ENCODE results near the gene WNK2. TPM values are rescaled to one million over a fixed set of nuclear protein-coding genes. Genes with fewer than 3 reads are reported as not detected.
"Not testable (repeated sequence)": the region's sequence is repeated elsewhere in the genome, so short reads cannot be mapped to it uniquely, and the experiment has no call there.

Gene WNK2
- total RNA-seq, 2 donors from 2014 or later, result 0.70 to 1.1 TPM

GRCh38 chr9:93319992-93320500 is 136.1 kb downstream of the WNK2 start:
- no peak for ATAC-seq (replicated peaks in 1 of 2)
- no peak overlapping the region for H3K27ac Mint-ChIP-seq
- DNase-seq, result no peak
- H3K27me3 Mint-ChIP-seq (ENCODE audit: low read depth), result peaks cover 32% of the 10 kb centered on the region
- no peaks in the 10 kb centered on the region for H3K36me3 Mint-ChIP-seq (ENCODE audit: insufficient read depth in 2 of 2)
- H3K9me3 Mint-ChIP-seq, result no peaks in the 10 kb centered on the region
- H3K4me3 Mint-ChIP-seq, result no peak overlapping the region
- peaks cover 11% of the 10 kb centered on the region for H3K4me1 Mint-ChIP-seq (ENCODE audit: low read depth)

GRCh38 chr9:93320591-93321219 is 136.8 kb downstream of the WNK2 start:
- no peak for DNase-seq
- H3K4me1 Mint-ChIP-seq (ENCODE audit: low read depth), result peaks cover 11% of the 10 kb centered on the region

GRCh38 chr9:93321220-93321610 is 137.3 kb downstream of the WNK2 start:
- H3K9me3 Mint-ChIP-seq, result no peaks in the 10 kb centered on the region
- no peak overlapping the region for H3K27ac Mint-ChIP-seq
- no peak for DNase-seq
- no peak for ATAC-seq (replicated peaks in 1 of 2)
- H3K27me3 Mint-ChIP-seq (ENCODE audit: low read depth), result peaks cover 23% of the 10 kb centered on the region
- no peaks in the 10 kb centered on the region for H3K36me3 Mint-ChIP-seq (ENCODE audit: insufficient read depth in 2 of 2)
- peaks cover 7% of the 10 kb centered on the region for H3K4me1 Mint-ChIP-seq (ENCODE audit: low read depth)
- H3K4me3 Mint-ChIP-seq, result no peak overlapping the region

More at GRCh38 chr9:93320591-93321219, 136.8 kb downstream of the WNK2 start:
- no peak overlapping the region for H3K4me3 Mint-ChIP-seq
- H3K27me3 Mint-ChIP-seq (ENCODE audit: low read depth), result peaks cover 28% of the 10 kb centered on the region
- H3K27ac Mint-ChIP-seq, result no peak overlapping the region
- ATAC-seq (replicated peaks in 1 of 2), result no peak
- no peaks in the 10 kb centered on the region for H3K36me3 Mint-ChIP-seq (ENCODE audit: insufficient read depth in 2 of 2)
- no peaks in the 10 kb centered on the region for H3K9me3 Mint-ChIP-seq

- not testable (repeated sequence) for ATAC-seq (replicated peaks in 1 of 2); H3K36me3 Mint-ChIP-seq (ENCODE audit: insufficient read depth in 2 of 2); H3K27ac Mint-ChIP-seq; DNase-seq; H3K4me3 Mint-ChIP-seq; H3K9me3 Mint-ChIP-seq; H3K4me1 Mint-ChIP-seq (ENCODE audit: low read depth)
- peaks cover 11% of the 10 kb centered on the region for H3K27me3 Mint-ChIP-seq (ENCODE audit: low read depth)
Measured at GRCh38 chr9:93323446-93323954, 139.6 kb downstream of the WNK2 start.

- no peaks in the 10 kb centered on the region for H3K4me1 Mint-ChIP-seq (ENCODE audit: low read depth)
- H3K36me3 Mint-ChIP-seq (ENCODE audit: insufficient read depth in 2 of 2), result no peaks in the 10 kb centered on the region
- H3K9me3 Mint-ChIP-seq, result no peaks in the 10 kb centered on the region
- peaks cover 11% of the 10 kb centered on the region for H3K27me3 Mint-ChIP-seq (ENCODE audit: low read depth)
- DNase-seq (no peak), ATAC-seq (replicated peaks in 1 of 2) (no peak)
- H3K27ac Mint-ChIP-seq, result no peak overlapping the region
- no peak overlapping the region for H3K4me3 Mint-ChIP-seq
Measured at GRCh38 chr9:93324191-93324834, 140.4 kb downstream of the WNK2 start.

GRCh38 chr9:93325307-93326035 is 141.5 kb downstream of the WNK2 start:
- DNase-seq, result no peak
- H3K27me3 Mint-ChIP-seq (ENCODE audit: low read depth), result peaks cover 11% of the 10 kb centered on the region
- ATAC-seq (replicated peaks in 1 of 2), result no peak
- no peak overlapping the region for H3K27ac Mint-ChIP-seq
- H3K4me1 Mint-ChIP-seq (ENCODE audit: low read depth), result no peaks in the 10 kb centered on the region
- H3K9me3 Mint-ChIP-seq, result no peaks in the 10 kb centered on the region
- no peaks in the 10 kb centered on the region for H3K36me3 Mint-ChIP-seq (ENCODE audit: insufficient read depth in 2 of 2)
- H3K4me3 Mint-ChIP-seq, result no peak overlapping the region

GRCh38 chr9:93326056-93326455 is 142.1 kb downstream of the WNK2 start:
- Mint-ChIP-seq H3K27ac (no peak overlapping the region), H3K9me3 (no peaks in the 10 kb centered on the region), H3K27me3 (ENCODE audit: low read depth) (peaks cover 11% of the 10 kb centered on the region), H3K4me3 (no peak overlapping the region), H3K4me1 (ENCODE audit: low read depth) (no peaks in the 10 kb centered on the region), H3K36me3 (ENCODE audit: insufficient read depth in 2 of 2) (no peaks in the 10 kb centered on the region)
- ATAC-seq (replicated peaks in 1 of 2) (no peak), DNase-seq (no peak)

GRCh38 chr9:93326654-93327053 is 142.7 kb downstream of the WNK2 start:
- Mint-ChIP-seq H3K27ac (no peak overlapping the region), H3K4me1 (ENCODE audit: low read depth) (no peaks in the 10 kb centered on the region), H3K27me3 (ENCODE audit: low read depth) (peaks cover 11% of the 10 kb centered on the region), H3K4me3 (no peak overlapping the region), H3K9me3 (no peaks in the 10 kb centered on the region), H3K36me3 (ENCODE audit: insufficient read depth in 2 of 2) (no peaks in the 10 kb centered on the region)
- ATAC-seq (replicated peaks in 1 of 2) (no peak), DNase-seq (no peak)

- no peak for DNase-seq
- no peaks in the 10 kb centered on the region for H3K36me3 Mint-ChIP-seq (ENCODE audit: insufficient read depth in 2 of 2)
- peaks cover 8% of the 10 kb centered on the region for H3K27me3 Mint-ChIP-seq (ENCODE audit: low read depth)
- no peaks in the 10 kb centered on the region for H3K4me1 Mint-ChIP-seq (ENCODE audit: low read depth)
- no peak overlapping the region for H3K27ac Mint-ChIP-seq
- ATAC-seq (replicated peaks in 1 of 2), result no peak
- H3K4me3 Mint-ChIP-seq, result no peak overlapping the region
- H3K9me3 Mint-ChIP-seq, result peaks cover 2 to 4% of the 10 kb centered on the region in 2 donors
Measured at GRCh38 chr9:93329629-93330280, 145.8 kb downstream of the WNK2 start.

GRCh38 chr9:93332317-93332716 is 148.4 kb downstream of the WNK2 start:
- H3K27me3 Mint-ChIP-seq (ENCODE audit: low read depth), result peaks cover 6% of the 10 kb centered on the region
- DNase-seq, result no peak
- no peak for ATAC-seq (replicated peaks in 1 of 2)
- H3K9me3 Mint-ChIP-seq, result peaks cover 2 to 4% of the 10 kb centered on the region in 2 donors
- H3K4me1 Mint-ChIP-seq (ENCODE audit: low read depth), result no peaks in the 10 kb centered on the region
- H3K36me3 Mint-ChIP-seq (ENCODE audit: insufficient read depth in 2 of 2), result peaks cover 0 to 1% of the 10 kb centered on the region in 2 donors
- no peak overlapping the region for H3K27ac Mint-ChIP-seq
- H3K4me3 Mint-ChIP-seq, result no peak overlapping the region

- H3K4me3 Mint-ChIP-seq, result no peak overlapping the region
- H3K27me3 Mint-ChIP-seq (ENCODE audit: low read depth), result peaks cover 6% of the 10 kb centered on the region
- ATAC-seq (replicated peaks in 1 of 2) (no peak), DNase-seq (no peak)
- peaks cover 8 to 10% of the 10 kb centered on the region in 2 donors for H3K36me3 Mint-ChIP-seq (ENCODE audit: insufficient read depth in 2 of 2)
- H3K27ac Mint-ChIP-seq, result no peak overlapping the region
- H3K9me3 Mint-ChIP-seq, result peaks cover 12 to 14% of the 10 kb centered on the region in 2 donors
- no peaks in the 10 kb centered on the region for H3K4me1 Mint-ChIP-seq (ENCODE audit: low read depth)
Measured at GRCh38 chr9:93336720-93337119, 152.8 kb downstream of the WNK2 start.

GRCh38 chr9:93338196-93338595 is 154.3 kb downstream of the WNK2 start:
- peaks cover 10% of the 10 kb centered on the region in 2 donors for H3K9me3 Mint-ChIP-seq
- H3K27me3 Mint-ChIP-seq (ENCODE audit: low read depth); H3K4me1 Mint-ChIP-seq (ENCODE audit: low read depth): not testable (repeated sequence)

GRCh38 chr9:93340091-93340490 is 156.2 kb downstream of the WNK2 start:
- H3K9me3 Mint-ChIP-seq, result peaks cover 10% of the 10 kb centered on the region in 2 donors
- ATAC-seq (replicated peaks in 1 of 2), result no peak
- peaks cover 18% of the 10 kb centered on the region for H3K27me3 Mint-ChIP-seq (ENCODE audit: low read depth)
- no peak overlapping the region for H3K27ac Mint-ChIP-seq
- no peaks in the 10 kb centered on the region for H3K4me1 Mint-ChIP-seq (ENCODE audit: low read depth)
- no peak overlapping the region for H3K4me3 Mint-ChIP-seq
- H3K36me3 Mint-ChIP-seq (ENCODE audit: insufficient read depth in 2 of 2), result peaks cover 8 to 10% of the 10 kb centered on the region in 2 donors
- DNase-seq, result no peak

More at GRCh38 chr9:93338196-93338595, 154.3 kb downstream of the WNK2 start:
- not testable (repeated sequence) for H3K4me3 Mint-ChIP-seq; ATAC-seq (replicated peaks in 1 of 2); DNase-seq; H3K36me3 Mint-ChIP-seq (ENCODE audit: insufficient read depth in 2 of 2); H3K27ac Mint-ChIP-seq
